Measurements from ENCODE around the gene ADRA2B.
"Not testable (repeated sequence)": the region's sequence is repeated elsewhere in the genome, so short reads cannot be mapped to it uniquely, and the experiment has no call there.

The ADRA2B gene

DNA sequence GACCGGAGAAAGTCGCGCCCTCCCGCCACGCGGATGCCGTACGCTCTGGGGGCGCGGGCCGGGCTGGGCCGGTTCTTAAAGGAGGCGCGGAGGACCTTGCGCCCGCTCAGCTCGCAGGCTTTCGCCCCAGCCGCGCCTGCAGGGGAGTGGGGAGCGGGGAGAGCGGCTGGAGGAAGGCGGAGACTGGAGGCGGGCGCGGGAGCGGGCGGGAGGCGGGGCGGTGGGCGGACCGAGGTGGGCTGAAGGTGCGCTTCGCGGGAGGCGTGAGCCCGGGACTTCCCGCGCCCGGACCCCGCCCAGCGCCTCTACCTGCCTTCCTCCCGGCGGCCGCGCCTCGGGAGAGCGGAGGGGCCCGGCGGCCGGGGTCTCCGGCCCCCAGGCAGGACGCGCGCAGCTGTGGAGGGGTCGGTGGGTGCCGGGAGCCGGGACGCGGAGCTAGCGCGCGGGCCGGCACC, at the start of gene ADRA2B:
Gene ADRA2B (minus strand): TSS at position 148 of the 455 bp plus-strand sequence. CDS start 422 bp downstream, outside the sequence.
- peak; percentile 54 to 61 for DNase-seq (ENCODE audit: low read depth in 2 of 2, low spot score in 1 of 2)

DNA sequence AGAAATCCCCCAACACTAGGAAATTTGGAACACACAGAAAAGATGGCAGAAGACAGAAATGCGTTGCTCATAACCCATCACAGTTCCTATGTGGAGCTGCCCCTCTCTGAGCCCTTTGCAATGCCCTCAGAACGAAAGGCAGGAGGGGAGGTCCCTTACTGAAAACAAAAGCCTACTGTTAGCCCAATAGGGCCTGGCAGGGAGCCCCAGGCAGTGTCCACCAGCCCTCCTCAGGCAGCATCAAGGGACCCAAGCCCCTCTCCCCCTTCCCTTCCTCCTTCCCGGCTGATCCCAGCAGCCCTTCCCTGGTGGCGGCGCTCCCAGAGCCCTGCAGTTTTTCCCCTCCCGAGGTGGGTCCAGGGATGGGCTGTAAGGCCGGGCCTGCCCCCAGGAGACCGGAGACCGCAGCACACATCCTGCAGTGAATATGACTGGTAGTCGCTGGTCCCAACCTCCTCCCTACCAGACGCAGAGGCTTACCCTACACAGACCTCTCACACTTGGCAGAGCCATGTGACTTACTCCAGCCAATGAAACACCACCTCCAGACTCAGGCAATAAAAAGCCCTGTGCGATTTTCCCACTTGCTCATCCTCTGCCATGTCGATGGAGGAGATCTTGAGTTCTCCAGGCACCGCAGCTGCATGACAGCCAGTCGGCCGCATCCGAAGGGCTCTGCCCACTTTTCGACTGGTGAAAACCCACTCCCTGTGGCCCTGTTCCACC, 48.3 kb upstream of the ADRA2B start:
- DNase-seq (ENCODE audit: low read depth in 2 of 2, low spot score in 1 of 2): no peak

DNA sequence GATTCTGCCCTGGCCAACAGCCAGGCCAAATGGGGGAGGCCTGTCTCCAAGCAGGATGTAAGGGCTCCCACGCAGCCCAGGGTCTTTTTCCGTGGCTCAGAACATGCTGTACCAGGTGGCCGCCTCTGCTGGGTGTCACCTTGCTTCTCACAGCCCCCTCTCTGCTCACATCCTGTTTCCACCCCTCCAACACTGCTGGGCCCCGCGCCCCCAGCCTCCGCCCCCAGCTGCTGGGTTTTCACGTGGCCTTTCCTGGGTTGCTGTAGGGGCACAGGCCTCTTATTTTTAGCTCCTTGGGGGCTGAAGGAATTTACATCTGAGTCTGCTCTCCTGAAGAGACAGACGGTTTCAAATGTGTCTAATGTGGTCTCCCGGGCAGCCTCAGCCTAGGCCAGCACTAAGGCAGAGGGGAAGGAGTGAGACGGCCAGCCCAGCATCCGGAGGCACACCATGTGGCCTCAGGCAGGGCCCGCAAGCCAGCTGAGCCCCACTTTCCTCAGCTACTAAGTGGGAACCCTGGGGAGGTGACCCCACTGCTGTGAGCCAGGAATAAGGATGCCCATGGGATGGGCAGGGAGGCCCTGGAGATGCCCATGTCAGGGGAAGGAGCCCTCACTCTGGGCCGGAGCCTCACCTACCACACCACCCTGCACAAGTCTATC, 47.5 kb upstream of the ADRA2B start:
- peak in 1 of 2 donors; percentile 51 for DNase-seq (ENCODE audit: low read depth in 2 of 2, low spot score in 1 of 2)

DNA sequence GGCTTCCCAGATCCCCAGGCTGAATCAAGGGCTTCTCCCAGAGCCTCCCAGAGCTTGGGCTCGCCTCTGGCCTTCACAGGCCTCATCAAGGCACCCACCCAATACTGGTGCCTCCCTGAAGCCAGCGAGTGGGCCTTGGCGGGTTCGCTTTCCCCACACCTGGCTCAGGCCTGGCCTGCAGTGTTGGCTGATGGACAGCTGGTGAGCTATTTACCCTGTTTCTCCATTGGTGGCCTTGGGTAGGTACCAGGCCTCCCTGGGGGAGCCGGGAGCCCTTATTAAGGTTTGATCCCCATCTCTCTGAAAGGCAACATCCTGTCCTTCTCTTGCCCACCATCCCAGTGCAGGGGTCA, 47.0 kb upstream of the ADRA2B start:
- DNase-seq (ENCODE audit: low read depth in 2 of 2, low spot score in 1 of 2): no peak

DNA sequence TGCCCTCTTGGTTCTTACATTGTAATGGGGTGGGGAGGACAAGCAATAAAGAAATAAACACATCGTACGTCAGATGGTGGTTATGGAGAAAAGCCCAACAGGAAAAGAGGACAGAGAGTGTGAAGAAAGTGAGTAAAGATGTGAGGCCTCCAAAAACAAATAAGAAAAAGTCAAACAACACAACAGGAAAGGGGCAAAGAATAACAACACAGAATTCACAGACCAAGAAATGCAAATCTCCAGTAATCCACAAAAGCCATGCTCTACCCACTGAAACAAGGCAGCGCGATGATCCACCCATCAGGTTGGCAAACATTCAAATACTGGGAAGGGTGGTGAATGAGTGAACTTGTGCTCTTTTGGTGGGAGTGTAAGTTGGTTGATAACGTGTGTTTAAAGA, 45.5 kb upstream of the ADRA2B start:
- no peak for DNase-seq (ENCODE audit: low read depth in 2 of 2, low spot score in 1 of 2)

DNA sequence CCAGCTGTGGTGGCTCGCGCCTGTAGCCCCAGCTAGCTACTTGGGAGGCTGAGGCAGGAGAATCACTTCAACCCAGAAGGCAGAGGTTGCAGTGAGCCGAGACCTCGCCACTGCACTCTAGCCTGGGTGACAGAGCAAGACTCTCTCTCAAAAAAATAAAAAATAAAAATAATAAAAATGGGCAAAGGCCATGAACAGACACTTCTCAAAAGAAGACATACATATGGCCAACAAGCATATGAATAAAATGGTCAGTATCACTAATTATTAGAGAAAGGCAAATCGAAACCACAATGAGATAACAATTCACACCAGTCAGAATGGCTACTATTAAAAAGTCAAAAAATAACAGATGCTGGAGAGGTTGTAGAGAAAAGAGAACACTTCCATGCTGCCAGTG, 44.0 kb upstream of the ADRA2B start:
- DNase-seq (ENCODE audit: low read depth in 2 of 2, low spot score in 1 of 2): not testable (repeated sequence)

DNA sequence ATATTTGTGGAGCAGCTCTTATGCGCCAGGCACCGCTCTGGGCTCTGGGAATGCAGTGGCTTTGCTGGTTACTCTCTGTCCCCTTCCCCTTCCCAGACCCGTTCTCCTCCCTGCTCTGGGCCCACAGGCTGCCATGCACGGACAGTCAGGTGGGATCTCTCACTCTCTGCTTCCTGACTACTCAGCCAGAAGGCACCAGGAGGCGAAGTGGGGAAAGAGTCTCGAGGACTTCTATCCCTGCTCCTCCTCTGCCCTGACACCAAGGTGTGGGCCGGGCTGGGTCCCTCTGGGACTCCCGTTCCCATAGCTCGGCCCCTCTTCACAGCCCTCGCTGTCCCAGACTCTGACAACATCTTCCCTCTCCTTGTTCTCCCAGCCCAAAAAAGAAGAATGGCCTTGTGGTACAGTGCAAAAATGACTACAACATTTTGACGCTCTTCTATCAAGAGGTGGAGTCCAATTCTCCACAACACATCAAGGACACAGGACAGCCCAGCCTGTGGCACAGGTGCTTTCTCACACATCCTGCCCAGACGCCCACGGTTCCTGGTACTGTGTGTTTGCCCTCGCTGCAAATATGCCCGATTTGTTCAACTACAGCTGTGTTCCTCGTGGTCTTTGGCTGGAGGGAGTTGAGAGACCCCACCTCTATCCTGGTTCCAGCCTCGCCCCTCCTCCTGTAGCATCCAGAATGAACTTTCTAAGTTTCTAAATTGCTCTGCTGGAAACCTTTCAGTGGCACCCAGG, 42.9 kb upstream of the ADRA2B start:
- DNase-seq (ENCODE audit: low read depth in 2 of 2, low spot score in 1 of 2): no peak

DNA sequence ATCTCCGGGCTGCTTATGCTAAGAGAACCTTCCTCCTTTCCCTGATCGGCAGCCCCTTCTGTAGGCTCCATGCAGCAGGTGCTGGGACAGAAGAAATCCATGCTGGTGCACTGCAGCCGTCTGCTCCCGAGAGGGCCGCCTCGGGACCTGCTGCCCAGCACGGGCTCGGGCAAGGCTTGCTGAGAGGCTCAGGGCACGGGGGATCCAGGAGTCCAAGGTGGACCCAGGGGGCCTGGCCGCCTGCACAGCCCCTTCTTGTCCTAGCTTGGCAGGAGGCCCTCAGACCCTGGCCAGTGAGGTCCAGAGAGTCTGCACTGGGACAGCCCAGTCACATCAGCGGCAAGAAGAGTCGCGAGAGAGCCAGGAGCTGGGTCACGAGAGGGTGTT, 42.2 kb upstream of the ADRA2B start:
- DNase-seq (ENCODE audit: low read depth in 2 of 2, low spot score in 1 of 2): no peak

DNA sequence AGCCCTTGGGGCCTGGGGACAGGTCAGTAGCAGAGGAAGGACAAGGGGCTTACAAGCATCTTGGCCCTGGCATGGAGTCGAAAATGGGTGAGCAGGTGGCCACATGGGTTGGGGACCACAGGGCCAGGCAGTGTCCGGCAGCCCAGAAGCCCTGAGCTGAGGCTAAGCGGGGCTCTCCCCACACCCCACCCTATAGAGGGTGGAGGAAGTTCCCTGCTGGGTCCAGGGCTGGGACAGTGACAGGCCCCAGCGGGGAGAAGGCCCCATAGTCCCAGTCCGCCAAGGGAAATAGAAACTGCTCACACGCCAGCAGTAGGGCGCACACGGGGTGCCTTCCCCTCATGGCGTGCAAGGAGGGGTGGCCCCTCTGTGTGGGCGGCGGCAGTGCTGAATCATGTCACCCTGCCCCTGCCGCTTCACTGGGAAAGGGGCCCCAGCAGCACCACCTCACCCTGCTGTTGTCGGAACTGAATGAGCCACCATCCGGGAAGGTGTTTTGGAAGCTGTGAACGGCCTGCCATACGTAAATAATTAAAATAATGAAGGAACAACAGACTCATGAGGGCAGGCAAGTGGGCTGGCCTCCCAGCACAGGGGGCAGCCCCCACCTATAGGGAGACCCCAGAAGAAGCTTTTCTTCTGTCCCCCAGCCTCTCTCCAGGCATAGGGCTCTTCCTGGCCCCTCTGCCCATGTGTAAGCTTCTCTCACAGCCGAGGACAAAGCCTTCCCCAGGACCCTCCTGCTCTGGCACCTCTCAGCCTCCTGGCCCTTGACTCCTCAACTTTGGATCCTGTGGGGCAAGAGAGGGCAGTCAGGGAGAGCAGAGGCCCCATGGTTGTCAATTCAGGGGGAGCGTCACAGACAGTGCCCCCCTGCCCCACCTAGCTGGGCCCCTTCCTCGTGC, 41.5 kb upstream of the ADRA2B start:
- DNase-seq (ENCODE audit: low read depth in 2 of 2, low spot score in 1 of 2): peak; percentile 46 to 65

DNA sequence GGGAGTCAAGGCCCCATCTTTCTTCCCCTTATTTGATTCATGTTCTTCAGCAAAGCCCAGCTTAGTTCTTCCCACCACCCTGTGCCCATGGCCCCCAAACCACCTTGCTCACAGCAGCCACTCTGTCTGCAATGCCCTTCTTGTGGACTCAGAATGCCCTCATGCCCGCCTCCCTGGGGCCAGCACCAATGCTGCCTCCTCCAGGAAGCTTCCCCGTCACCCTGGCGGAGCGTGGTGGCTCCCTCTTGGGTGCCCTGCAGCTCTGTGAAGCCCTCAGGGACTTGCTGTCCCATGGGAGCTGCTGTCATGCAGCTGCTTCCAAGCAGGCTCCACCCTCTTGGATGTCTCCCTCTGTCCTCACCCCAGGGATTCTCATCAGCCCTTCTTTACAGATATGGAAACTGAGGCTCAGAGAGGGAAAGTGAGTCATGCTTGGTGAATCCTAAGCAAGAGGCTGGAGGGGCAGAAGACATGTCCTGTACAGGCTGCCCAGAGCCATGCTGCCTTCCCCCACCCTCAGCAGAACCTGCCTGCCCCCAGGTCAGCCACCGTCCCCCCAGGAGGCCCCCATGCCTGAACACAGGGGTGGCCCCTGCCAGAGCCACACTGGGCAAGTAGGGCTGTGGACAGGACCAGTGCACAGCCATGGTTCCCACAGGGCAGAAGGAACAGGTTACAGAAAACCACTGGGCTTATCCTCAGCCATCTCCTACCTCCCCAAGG, 40.7 kb upstream of the ADRA2B start:
- DNase-seq (ENCODE audit: low read depth in 2 of 2, low spot score in 1 of 2): no peak

DNA sequence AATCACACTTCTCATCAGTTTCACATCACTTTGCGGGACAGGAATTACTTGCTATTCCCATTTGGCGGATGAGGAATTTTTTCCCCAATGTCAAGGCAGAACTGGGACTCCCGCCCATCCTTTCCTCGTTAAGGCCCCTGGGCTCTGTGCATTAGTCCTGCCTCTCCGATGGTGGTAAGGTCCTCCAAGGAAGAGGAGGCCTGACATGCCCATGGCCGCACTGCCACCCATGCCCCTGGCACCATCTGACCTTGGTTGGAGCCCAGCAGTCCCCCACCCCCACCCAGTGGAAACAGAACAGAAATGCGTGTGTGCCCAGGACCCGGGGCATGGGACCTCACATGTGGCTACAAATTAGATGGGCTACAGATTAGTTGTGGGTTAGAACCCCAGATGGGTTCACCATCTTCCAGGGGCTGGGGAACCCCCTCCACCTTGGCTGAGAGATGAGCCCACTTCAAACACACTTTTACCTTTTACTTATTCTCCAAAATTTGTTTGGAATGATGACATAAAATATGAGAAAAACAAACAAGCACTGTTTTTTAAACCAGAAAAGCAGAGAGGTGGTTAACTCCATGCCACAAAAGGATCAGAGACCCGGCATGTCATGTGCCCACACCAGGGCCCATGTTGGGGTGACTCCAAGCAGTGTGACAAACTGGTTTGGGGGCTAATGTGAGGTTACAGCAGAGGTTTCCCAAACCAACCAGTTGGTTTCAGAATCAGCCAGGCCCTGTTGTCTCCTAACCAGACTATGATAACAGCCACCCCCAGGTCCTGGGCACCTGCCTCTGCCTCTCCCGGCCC, 39.8 kb upstream of the ADRA2B start:
- DNase-seq (ENCODE audit: low read depth in 2 of 2, low spot score in 1 of 2): no peak

DNA sequence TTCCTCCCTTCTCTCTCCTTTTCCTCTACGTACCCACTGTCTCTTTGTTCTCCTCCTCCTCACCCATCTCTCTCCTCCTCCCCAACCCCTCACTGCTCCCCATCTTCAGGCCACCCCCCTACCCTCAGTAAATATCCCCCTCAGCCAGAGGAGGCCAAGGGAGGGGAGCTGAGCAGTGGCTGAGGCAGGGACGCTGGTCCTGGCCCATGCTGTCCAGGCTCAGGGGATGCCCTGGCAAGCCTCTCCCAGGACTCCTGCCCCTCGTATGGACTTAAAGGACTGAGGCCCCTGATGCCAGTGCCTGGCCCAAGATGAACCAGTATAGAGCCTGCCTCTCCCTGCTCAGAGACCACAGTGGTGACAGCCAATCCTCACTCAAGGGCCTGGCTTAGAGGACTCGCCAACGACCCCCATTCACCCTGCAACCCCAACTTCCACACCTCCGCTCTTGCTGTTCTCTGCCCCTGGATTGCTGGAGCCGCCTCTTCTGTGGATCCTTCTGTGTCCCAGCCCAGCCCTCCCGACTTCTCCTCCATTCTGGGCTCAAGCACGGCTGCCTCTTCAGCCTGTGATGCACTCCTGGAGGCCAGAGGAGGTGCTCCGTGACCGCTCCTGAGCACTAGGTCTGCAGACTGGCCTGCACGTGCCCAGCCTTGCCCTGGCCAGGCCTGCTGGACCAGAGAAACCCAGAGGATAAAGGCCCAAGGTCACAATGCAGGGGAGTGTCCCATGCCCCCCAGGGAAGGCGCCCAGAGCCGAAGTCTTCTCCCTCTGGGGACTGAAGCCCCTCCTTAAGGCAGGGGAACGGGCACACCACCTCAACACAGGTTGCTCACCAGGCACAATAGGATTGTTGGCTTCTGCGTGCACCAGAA, 38.4 kb upstream of the ADRA2B start:
- DNase-seq (ENCODE audit: low read depth in 2 of 2, low spot score in 1 of 2): no peak

DNA sequence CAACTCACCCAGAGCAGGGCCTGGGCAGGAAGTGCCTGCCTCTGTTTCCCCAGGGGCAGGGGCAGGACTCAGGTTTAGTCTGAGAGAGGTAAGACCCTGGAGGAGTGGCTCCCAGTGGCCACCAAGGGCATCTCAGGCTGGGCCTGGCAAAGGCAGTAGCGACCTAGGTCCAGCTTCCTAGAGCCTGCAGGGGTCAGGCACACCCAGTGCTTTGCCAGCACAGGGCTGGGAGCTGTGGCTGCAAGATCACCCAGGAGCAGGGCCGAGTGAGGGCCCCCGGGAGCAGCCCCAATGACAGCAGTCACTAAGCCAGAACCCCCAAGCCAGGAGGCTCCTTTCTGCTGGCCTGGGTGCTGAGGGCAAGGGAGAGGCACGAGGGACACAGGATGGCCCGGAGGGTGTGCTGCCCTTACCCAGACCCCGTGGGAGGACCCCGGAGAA, 37.6 kb upstream of the ADRA2B start:
- no peak for DNase-seq (ENCODE audit: low read depth in 2 of 2, low spot score in 1 of 2)

DNA sequence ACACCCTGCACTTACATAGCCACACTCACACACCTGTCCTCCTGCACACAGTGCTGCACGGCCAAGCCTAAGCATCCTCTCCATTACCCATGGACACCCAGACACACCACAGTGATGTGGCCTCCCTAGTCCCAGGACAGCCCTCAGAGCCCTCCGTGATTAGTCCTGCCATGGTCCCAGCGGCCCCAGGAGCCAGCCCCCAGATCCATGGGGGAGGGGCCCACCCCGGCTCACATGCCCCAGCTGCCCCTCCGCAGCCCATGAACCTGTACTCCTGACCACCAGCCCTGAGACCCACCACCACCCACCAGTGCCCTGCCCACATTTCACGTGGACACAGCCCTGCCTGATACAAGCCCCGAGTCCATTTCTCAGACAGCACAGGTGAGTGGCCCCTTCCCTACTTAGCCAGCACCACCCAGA, 36.9 kb upstream of the ADRA2B start:
- no peak for DNase-seq (ENCODE audit: low read depth in 2 of 2, low spot score in 1 of 2)

DNA sequence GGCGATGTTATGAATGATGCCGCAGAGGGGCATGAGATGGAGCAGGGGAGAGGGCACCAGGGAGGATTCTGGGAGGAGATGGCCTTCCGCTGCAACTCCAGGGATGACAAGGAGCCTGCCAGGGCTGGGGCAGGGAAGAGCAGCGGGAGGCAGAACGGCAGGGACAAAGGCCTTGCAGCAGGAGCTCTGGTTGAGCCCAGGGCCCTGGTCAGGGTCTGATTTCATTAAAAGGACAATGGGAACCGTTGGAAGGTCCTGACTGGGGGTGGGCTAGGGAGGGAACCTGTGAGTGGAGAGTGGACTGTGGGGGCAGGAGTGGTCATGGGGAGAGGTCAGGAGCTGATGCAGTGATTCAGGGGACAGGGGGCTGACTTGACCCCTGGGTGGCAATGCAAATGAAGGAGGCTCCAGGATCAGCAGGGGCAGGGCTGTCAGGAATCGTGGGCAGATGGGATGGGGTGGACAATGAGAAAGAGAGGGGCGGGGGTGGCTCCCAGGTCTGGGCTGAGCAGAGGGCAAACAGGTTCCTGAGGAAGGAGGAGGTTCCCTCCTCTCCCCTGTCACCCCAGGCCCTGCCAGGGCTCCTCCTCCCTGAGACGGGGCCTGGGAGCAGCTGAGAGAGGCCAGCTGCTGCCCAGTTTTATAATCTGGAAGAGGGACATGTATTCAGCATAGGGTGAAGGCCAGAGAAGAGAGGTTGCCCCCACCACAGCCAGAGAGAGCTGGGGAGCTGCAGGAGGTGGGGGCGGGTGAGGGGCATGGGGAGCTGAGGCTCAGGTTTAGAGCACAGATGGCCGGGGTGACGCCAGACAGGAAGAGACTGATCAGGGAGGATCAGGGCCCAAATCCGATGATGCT, 36.2 kb upstream of the ADRA2B start:
- no peak for DNase-seq (ENCODE audit: low read depth in 2 of 2, low spot score in 1 of 2)

DNA sequence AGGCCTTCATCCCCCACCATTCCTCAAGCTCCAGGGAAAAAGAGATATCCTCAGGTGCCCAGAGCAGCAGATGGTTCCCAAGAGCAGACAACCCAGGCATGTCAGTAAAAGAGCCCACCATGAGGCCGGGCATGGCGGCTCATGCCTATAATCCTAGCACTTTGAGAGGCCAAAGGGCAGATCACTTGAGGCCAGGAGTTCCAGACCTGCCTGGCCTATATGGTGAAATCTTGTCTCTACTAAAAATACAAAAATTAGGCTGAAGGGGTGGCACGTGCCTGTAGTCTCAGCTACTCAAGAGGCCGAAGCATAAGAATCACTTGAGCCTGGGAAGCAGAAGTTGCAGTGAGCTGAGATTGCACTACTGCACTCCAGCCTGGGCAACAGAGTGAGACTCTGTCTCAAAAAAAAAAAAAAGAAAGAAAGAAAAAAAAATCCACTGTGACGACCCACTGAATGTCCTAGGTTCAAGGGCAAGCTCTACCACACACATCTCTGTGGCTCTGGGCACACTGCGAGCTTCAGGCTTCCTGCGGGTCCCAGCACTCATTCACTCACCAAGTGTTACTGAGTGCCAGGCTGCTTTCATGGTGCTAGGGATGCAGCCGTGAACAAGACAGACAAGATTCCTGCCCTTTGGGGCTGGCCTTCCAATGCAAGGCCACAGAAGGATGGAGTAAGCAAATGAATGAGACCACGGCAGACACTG, 35.4 kb upstream of the ADRA2B start:
- no peak for DNase-seq (ENCODE audit: low read depth in 2 of 2, low spot score in 1 of 2)

All from stimulated activated CD8-positive, alpha-beta memory T cell treated with anti-CD3 and anti-CD28 coated beads, Interleukin-4, amount 100 ng/mL, for 1 hour (primary cell).